Natural killer cell (primary cell): ENCODE measurements around the gene RIMBP2. TPM values are rescaled to one million over a fixed set of nuclear protein-coding genes. Genes with fewer than 3 reads are reported as not detected.

Source experiments
- ATAC-seq, 3 donors: fragments of 150-1000 bp in 2 of 3; fragments of 200-7000 bp in 1 of 3; cut with Tn5 transposase; 1 replicate in 1 of 3; 2 replicates in 2 of 3; pipeline ENCODE4 v1.10.0; 2021; ENCODE audit warnings: mild to moderate bottlenecking in 2 of 3, moderate library complexity in 2 of 3
- DNase-seq, 2 donors: peaks; one replicate each; pipeline versions ENCODE4 v3.0.0 to v3.0.0-alpha.2; 2013 to 2021; ENCODE audit warnings: mixed read lengths in 1 of 2
- H3K27ac ChIP-seq: one replicate; pipeline ENCODE4 v1.5.1; 2013; ENCODE audit warnings: mild to moderate bottlenecking, low read length
- H3K27me3 ChIP-seq: one replicate; pipeline ENCODE4 v1.6.1; 2013; ENCODE audit warnings: low read length; ENCODE audit not compliant: control insufficient read depth, insufficient read depth
- H3K36me3 ChIP-seq: one replicate; pipeline ENCODE4 v1.6.1; 2013; ENCODE audit warnings: low read length; ENCODE audit not compliant: control insufficient read depth, insufficient read depth
- H3K4me1 ChIP-seq: one replicate; pipeline ENCODE4 v1.6.1; 2013; ENCODE audit warnings: low read length; ENCODE audit not compliant: control insufficient read depth, insufficient read depth
- H3K4me3 ChIP-seq: one replicate; pipeline ENCODE4 v1.5.1; 2013; ENCODE audit warnings: low read length
- H3K9me3 ChIP-seq: one replicate; pipeline ENCODE4 v1.6.1; 2013; ENCODE audit warnings: low read length; ENCODE audit not compliant: control insufficient read depth, insufficient read depth
- H3K27ac Mint-ChIP-seq, 2 donors: one replicate each; pipeline ENCODE4 v1.8.0; 2022; ENCODE audit warnings: mild to moderate bottlenecking in 2 of 2, mixed read lengths in 2 of 2, moderate library complexity in 1 of 2
- H3K27me3 Mint-ChIP-seq, 2 donors: one replicate each; pipeline ENCODE4 v1.8.0; 2022; ENCODE audit warnings: low read depth in 2 of 2, mixed read lengths in 2 of 2
- H3K36me3 Mint-ChIP-seq: one replicate; pipeline ENCODE4 v1.8.0; 2022; ENCODE audit warnings: mixed read lengths
- H3K4me1 Mint-ChIP-seq, 2 donors: one replicate each; pipeline ENCODE4 v1.8.0; 2022; ENCODE audit warnings: mixed read lengths in 2 of 2
- H3K4me3 Mint-ChIP-seq: one replicate; pipeline ENCODE4 v1.8.0; 2022; ENCODE audit warnings: mild to moderate bottlenecking, moderate library complexity, mixed read lengths
- H3K9me3 Mint-ChIP-seq, 2 donors: one replicate each; pipeline ENCODE4 v1.8.0; 2022; ENCODE audit warnings: mixed read lengths in 2 of 2
- WGBS: methylation state at CpG from one replicate; pipeline ENCODE4 v1.1.7; 2013; ENCODE audit warnings: missing lambda C conversion rate; ENCODE audit not compliant: insufficient coverage; 5-methylcytosine and 5-hydroxymethylcytosine counted together
- intact Hi-C: fragments of 100-400 bp; cut with micrococcal nuclease; formaldehyde crosslinking; loops from one replicate; pipeline ENCODE4 v1.14.2; 2022
- total RNA-seq, 4 donors: library from RNA; stranded (reverse); fragments of 120-200 nt in 1 of 4; gene quantifications; one replicate each; pipeline versions ENCODE4 v1.2.3 to v1.2.4, GENCODE V29; 2013 to 2022
- TF ChIP-seq, protein P1 (sequence below): fragments of 200-600 bp; IDR thresholded peaks from one replicate; pipeline ENCODE4 v1.8.0; 2022; ENCODE audit warnings: antibody characterized with exemption

RIMBP2 gene
- total RNA-seq, 3 donors from 2014 or later (not counting 1 experiment from before 2014, with no cell fraction given), result not detected

DNA sequence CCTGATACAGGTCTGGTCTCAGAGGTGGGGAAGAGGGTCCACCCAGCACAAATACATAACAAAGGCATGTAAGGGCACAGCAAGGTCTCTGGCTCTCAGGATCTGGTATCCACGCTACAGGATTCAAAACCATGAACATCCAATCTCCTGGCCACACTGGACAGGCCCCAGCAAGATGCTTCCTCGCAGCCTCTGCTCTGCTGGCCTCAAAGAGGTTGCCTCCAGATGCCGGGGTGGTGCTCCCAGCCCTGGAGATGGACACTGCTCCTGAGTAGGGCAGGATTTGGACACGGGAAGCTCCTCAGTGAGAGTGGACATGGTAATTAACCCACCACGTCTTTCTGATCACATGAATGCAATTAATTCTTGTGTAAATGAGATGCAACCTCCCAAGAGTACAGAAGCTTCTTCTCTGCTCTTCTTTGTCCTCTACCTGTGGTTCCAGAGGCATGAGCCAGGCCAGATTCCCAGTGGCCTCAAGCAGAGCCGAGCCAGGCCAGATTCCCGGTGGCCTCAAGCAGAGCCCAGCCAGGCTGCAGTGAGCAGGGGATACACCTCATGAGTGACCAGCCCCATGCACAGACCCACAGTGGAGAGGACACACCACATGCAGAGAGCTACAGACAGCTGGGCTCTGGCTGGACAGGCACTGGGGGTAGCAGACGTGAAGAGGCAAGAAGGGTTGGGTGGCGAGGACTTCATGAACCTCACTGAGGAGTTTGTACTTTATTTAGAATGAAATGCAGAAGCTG, 192.1 kb downstream of the RIMBP2 start:
- DNase-seq (no peak), ATAC-seq (no peak)
- Mint-ChIP-seq H3K27ac (no peak overlapping the region), H3K4me3 (no peak overlapping the region), H3K27me3 (peaks cover 0 to 13% of the 10 kb centered on the region in 2 donors), H3K36me3 (no peaks in the 10 kb centered on the region), H3K4me1 (no peaks in the 10 kb centered on the region), H3K9me3 (peaks cover 0 to 2% of the 10 kb centered on the region in 2 donors)
- Histone ChIP-seq H3K27ac (no peak overlapping the region), H3K4me1 (no peaks in the 10 kb centered on the region), H3K36me3 (no peaks in the 10 kb centered on the region), H3K9me3 (no peaks in the 10 kb centered on the region), H3K4me3 (no peak overlapping the region), H3K27me3 (no peaks in the 10 kb centered on the region)
- TF ChIP-seq, protein P1, sequence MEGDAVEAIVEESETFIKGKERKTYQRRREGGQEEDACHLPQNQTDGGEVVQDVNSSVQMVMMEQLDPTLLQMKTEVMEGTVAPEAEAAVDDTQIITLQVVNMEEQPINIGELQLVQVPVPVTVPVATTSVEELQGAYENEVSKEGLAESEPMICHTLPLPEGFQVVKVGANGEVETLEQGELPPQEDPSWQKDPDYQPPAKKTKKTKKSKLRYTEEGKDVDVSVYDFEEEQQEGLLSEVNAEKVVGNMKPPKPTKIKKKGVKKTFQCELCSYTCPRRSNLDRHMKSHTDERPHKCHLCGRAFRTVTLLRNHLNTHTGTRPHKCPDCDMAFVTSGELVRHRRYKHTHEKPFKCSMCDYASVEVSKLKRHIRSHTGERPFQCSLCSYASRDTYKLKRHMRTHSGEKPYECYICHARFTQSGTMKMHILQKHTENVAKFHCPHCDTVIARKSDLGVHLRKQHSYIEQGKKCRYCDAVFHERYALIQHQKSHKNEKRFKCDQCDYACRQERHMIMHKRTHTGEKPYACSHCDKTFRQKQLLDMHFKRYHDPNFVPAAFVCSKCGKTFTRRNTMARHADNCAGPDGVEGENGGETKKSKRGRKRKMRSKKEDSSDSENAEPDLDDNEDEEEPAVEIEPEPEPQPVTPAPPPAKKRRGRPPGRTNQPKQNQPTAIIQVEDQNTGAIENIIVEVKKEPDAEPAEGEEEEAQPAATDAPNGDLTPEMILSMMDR, result no peak
- intact Hi-C loops, result no loop called here
- 62% methylated on average over 9 of the region's 9 CpGs for WGBS

DNA sequence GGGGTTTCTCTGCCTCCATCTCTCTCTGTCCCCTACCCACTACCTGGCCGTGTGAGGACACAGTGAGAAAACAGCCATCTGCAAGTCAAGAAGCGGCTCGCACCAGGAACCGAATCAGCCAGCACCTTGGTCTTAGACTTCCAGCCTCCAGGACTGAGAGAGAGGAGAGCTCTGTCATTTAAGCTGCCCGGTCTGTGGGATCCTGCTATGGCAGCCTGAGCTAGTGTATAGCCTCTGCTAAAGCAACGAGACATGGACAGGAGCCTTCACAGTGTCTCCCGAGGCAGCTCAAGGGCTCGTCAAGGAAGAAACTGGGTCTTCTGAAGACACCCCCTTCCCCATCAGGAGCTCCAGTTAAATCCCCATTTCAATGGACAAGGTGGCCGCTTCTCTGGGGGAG, 192.9 kb downstream of the RIMBP2 start:
- Histone ChIP-seq H3K4me3 (no peak overlapping the region), H3K9me3 (no peaks in the 10 kb centered on the region), H3K27ac (no peak overlapping the region), H3K4me1 (no peaks in the 10 kb centered on the region), H3K27me3 (no peaks in the 10 kb centered on the region), H3K36me3 (no peaks in the 10 kb centered on the region)
- no peak for ATAC-seq
- H3K27me3 Mint-ChIP-seq, result peaks cover 0 to 13% of the 10 kb centered on the region in 2 donors
- H3K36me3 Mint-ChIP-seq, result no peaks in the 10 kb centered on the region
- DNase-seq, result no peak
- H3K4me3 Mint-ChIP-seq, result no peak overlapping the region
- WGBS, result 82% methylated on average over 8 of the region's 9 CpGs
- TF ChIP-seq, protein P1, result no peak
- no peaks in the 10 kb centered on the region for H3K4me1 Mint-ChIP-seq
- peaks cover 0 to 2% of the 10 kb centered on the region in 2 donors for H3K9me3 Mint-ChIP-seq
- H3K27ac Mint-ChIP-seq, result no peak overlapping the region
- intact Hi-C loops, result no loop called here

DNA sequence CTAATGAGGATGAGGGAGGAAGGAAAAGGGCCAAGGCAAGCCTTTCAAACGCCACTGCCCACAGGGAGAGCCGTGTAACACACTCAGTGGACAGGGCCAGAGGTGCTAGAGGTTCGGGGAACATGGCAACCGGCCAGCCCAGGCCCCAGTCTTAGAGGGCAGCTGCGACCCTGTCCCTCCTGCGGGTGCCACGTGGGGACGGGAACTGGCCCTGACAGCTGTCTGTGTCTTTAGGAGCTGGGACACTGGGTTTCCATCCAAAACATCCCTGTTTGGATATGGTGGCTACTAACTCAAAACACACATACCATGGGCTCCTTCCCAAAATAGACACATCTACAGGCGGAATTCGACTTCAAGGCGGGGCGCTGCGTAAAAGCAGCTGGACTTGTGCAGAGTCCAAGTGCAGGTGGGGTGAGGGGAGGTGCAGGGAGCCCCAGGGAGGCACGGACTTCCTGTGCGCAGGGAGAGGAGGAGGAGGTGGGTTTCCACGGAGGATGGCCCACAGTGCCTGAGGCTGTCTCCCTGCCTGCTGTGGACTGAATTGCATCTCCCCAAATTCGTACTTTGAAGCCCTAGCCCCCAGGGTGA, 193.8 kb downstream of the RIMBP2 start:
- Mint-ChIP-seq H3K4me1 (no peaks in the 10 kb centered on the region), H3K9me3 (peaks cover 0 to 2% of the 10 kb centered on the region in 2 donors), H3K27me3 (peaks cover 0 to 13% of the 10 kb centered on the region in 2 donors), H3K36me3 (no peaks in the 10 kb centered on the region), H3K27ac (no peak overlapping the region), H3K4me3 (no peak overlapping the region)
- intact Hi-C loops, result no loop called here
- Histone ChIP-seq H3K4me1 (no peaks in the 10 kb centered on the region), H3K27me3 (no peaks in the 10 kb centered on the region), H3K36me3 (no peaks in the 10 kb centered on the region), H3K27ac (no peak overlapping the region), H3K9me3 (no peaks in the 10 kb centered on the region), H3K4me3 (no peak overlapping the region)
- DNase-seq (no peak), ATAC-seq (peak in 1 of 3 donors; percentile 10)
- TF ChIP-seq, protein P1, result no peak
- 79% methylated on average over 17 of the region's 17 CpGs for WGBS
